ENCODE data around the gene MGAT5.
A peak's percentile ranks its signal among the peaks of the same experiment; 100 is the strongest.

The MGAT5 gene

GRCh38 chr2:134248913-134249312 is 5.0 kb upstream of the MGAT5 start:
- Histone ChIP-seq H4K20me1 (ENCODE audit: insufficient read depth, low read length) (no peaks in the 10 kb centered on the region), H3F3A (ENCODE audit: insufficient read depth, low read length) (0 out of 2 replicates have a peak, but pooled peaks cover 4% of the 10 kb centered on the region), H3K27me3 (ENCODE audit: insufficient read depth, low read length) (no peaks in the 10 kb centered on the region), H3K4me1 (ENCODE audit: insufficient read depth, low read length, severe bottlenecking) (peaks cover 100% of the 10 kb centered on the region), H3K4me3 (ENCODE audit: low read depth, low read length, poor library complexity, severe bottlenecking) (no peak overlapping the region), H3K4me2 (ENCODE audit: low read length) (no peak overlapping the region), H3K9ac (ENCODE audit: low read length) (no peak overlapping the region), H3K27ac (ENCODE audit: low read depth, low read length, poor library complexity, severe bottlenecking) (peak overlapping the region; percentile 70), H3K9me3 (ENCODE audit: low read length) (no peaks in the 10 kb centered on the region), H2AFZ (ENCODE audit: low read length) (no peak overlapping the region), H3K9me2 (ENCODE audit: low read depth, low read length) (no peaks in the 10 kb centered on the region), H3K79me2 (ENCODE audit: insufficient read depth, low read length) (peaks cover 28% of the 10 kb centered on the region), H3K36me3 (ENCODE audit: insufficient read depth, low read length) (no peaks in the 10 kb centered on the region)
- no peak for TF ChIP-seq CTCF (IDR thresholded peaks at IDR 0.05; ENCODE audit: low read length)
- TF ChIP-seq EZH2 (IDR thresholded peaks at IDR 0.05; ENCODE audit: borderline replicate concordance, low read length), result no peak

- H3K36me3 ChIP-seq (ENCODE audit: insufficient read depth, low read length), result peaks cover 5% of the 10 kb centered on the region; the same call in 1 of the 2 replicates
- no peak overlapping the region for H3K9ac ChIP-seq (ENCODE audit: low read length)
- no peak overlapping the region for H3K4me2 ChIP-seq (ENCODE audit: low read length)
- H2AFZ ChIP-seq (ENCODE audit: low read length), result no peak overlapping the region
- H3K9me3 ChIP-seq (ENCODE audit: low read length), result no peaks in the 10 kb centered on the region
- no peaks in the 10 kb centered on the region for H3K9me2 ChIP-seq (ENCODE audit: low read depth, low read length)
- H3K4me3 ChIP-seq (ENCODE audit: low read depth, low read length, poor library complexity, severe bottlenecking), result no peak overlapping the region
- no peaks in the 10 kb centered on the region for H3K27me3 ChIP-seq (ENCODE audit: insufficient read depth, low read length)
- no peaks in the 10 kb centered on the region for H3F3A ChIP-seq (ENCODE audit: insufficient read depth, low read length)
- TF ChIP-seq CTCF (IDR thresholded peaks at IDR 0.05; ENCODE audit: low read length), result no peak
- no peak for TF ChIP-seq EZH2 (IDR thresholded peaks at IDR 0.05; ENCODE audit: borderline replicate concordance, low read length)
- peak overlapping the region; percentile 98 for H3K27ac ChIP-seq (ENCODE audit: low read depth, low read length, poor library complexity, severe bottlenecking)
- H3K79me2 ChIP-seq (ENCODE audit: insufficient read depth, low read length), result peaks cover 34% of the 10 kb centered on the region
- peaks cover 100% of the 10 kb centered on the region for H3K4me1 ChIP-seq (ENCODE audit: insufficient read depth, low read length, severe bottlenecking)
- H4K20me1 ChIP-seq (ENCODE audit: insufficient read depth, low read length), result no peaks in the 10 kb centered on the region
Observed at GRCh38 chr2:134249755-134250154, 4.1 kb upstream of the MGAT5 start.

GRCh38 chr2:134250840-134251461 is 2.9 kb upstream of the MGAT5 start:
- peaks cover 5% of the 10 kb centered on the region; the same call in 1 of the 2 replicates for H3K36me3 ChIP-seq (ENCODE audit: insufficient read depth, low read length)
- H3K4me1 ChIP-seq (ENCODE audit: insufficient read depth, low read length, severe bottlenecking), result peaks cover 98% of the 10 kb centered on the region
- no peaks in the 10 kb centered on the region for H3F3A ChIP-seq (ENCODE audit: insufficient read depth, low read length)
- no peaks in the 10 kb centered on the region for H3K9me2 ChIP-seq (ENCODE audit: low read depth, low read length)
- H2AFZ ChIP-seq (ENCODE audit: low read length), result no peak overlapping the region
- no peaks in the 10 kb centered on the region for H3K9me3 ChIP-seq (ENCODE audit: low read length)
- peak overlapping the region; percentile 10 for H3K4me3 ChIP-seq (ENCODE audit: low read depth, low read length, poor library complexity, severe bottlenecking)
- peak overlapping the region; percentile 16; the same call in 1 of the 2 replicates for H3K9ac ChIP-seq (ENCODE audit: low read length)
- peak overlapping the region; percentile 98 for H3K27ac ChIP-seq (ENCODE audit: low read depth, low read length, poor library complexity, severe bottlenecking)
- no peaks in the 10 kb centered on the region for H3K27me3 ChIP-seq (ENCODE audit: insufficient read depth, low read length)
- TF ChIP-seq EZH2 (IDR thresholded peaks at IDR 0.05; ENCODE audit: borderline replicate concordance, low read length) (no peak), CTCF (IDR thresholded peaks at IDR 0.05; ENCODE audit: low read length) (no peak)
- peaks cover 39% of the 10 kb centered on the region for H3K79me2 ChIP-seq (ENCODE audit: insufficient read depth, low read length)
- H3K4me2 ChIP-seq (ENCODE audit: low read length), result peak overlapping the region; percentile 77
- no peaks in the 10 kb centered on the region for H4K20me1 ChIP-seq (ENCODE audit: insufficient read depth, low read length)
